ENCODE data around the gene MYBPC1.
"Not testable (repeated sequence)": the region's sequence is repeated elsewhere in the genome, so short reads cannot be mapped to it uniquely, and the experiment has no call there.

The MYBPC1 gene

GRCh38 chr12:101697197-101697929 is 102.6 kb downstream of the MYBPC1 start, which contains the start of gene CHPT1:
CHPT1 (plus strand) TSS chr12:101697640; CDS start chr12:101697862, 222 bp downstream.
- no peak for FAIRE-seq

GRCh38 chr12:101697930-101698799 is 103.4 kb downstream of the MYBPC1 start:
- no peak for FAIRE-seq

GRCh38 chr12:101698800-101699347 is 104.1 kb downstream of the MYBPC1 start:
- FAIRE-seq = no peak

GRCh38 chr12:101700299-101700820 is 105.6 kb downstream of the MYBPC1 start:
- no peak for FAIRE-seq

GRCh38 chr12:101703487-101703886 is 108.7 kb downstream of the MYBPC1 start:
- no peak for FAIRE-seq

- FAIRE-seq = no peak
Observed at GRCh38 chr12:101706403-101706802, 111.6 kb downstream of the MYBPC1 start.

- no peak for FAIRE-seq
Observed at GRCh38 chr12:101707131-101707782, 112.5 kb downstream of the MYBPC1 start.

- no peak for FAIRE-seq
Observed at GRCh38 chr12:101710288-101710687, 115.5 kb downstream of the MYBPC1 start.

GRCh38 chr12:101713059-101713682 is 118.4 kb downstream of the MYBPC1 start:
- FAIRE-seq = no peak

GRCh38 chr12:101713930-101714329 is 119.2 kb downstream of the MYBPC1 start:
- no peak for FAIRE-seq

GRCh38 chr12:101714877-101715444 is 120.2 kb downstream of the MYBPC1 start:
- FAIRE-seq = no peak

GRCh38 chr12:101719566-101719965 is 124.8 kb downstream of the MYBPC1 start:
- no peak for FAIRE-seq

GRCh38 chr12:101720118-101720517 is 125.3 kb downstream of the MYBPC1 start:
- no peak for FAIRE-seq

GRCh38 chr12:101722392-101722791 is 127.6 kb downstream of the MYBPC1 start:
- no peak for FAIRE-seq

GRCh38 chr12:101727098-101727497 is 132.3 kb downstream of the MYBPC1 start:
- FAIRE-seq = no peak

- no peak for FAIRE-seq
Observed at GRCh38 chr12:101729842-101730241, 135.1 kb downstream of the MYBPC1 start.

GRCh38 chr12:101732318-101732717 is 137.5 kb downstream of the MYBPC1 start:
- no peak for FAIRE-seq

- FAIRE-seq = no peak
Observed at GRCh38 chr12:101733166-101733565, 138.4 kb downstream of the MYBPC1 start.

- not testable (repeated sequence) for FAIRE-seq
Observed at GRCh38 chr12:101734482-101734881, 139.7 kb downstream of the MYBPC1 start.
